Loucy (cell line): ENCODE results near the gene PHACTR4.
"Not testable (repeated sequence)": the region's sequence is repeated elsewhere in the genome, so short reads cannot be mapped to it uniquely, and the experiment has no call there.

Experiments used
- CTCF ChIP-seq: fragments of 200-600 bp; sonication (generic); conservative IDR thresholded peaks from 2 replicates; pipeline ENCODE4 v1.5.1; 2014; ENCODE audit warnings: mild to moderate bottlenecking, antibody characterized with exemption, low read length
- EZH2phosphoT487 ChIP-seq: fragments of 200-600 bp; IDR thresholded peaks from 2 replicates; pipeline ENCODE4 v1.6.1; 2018; ENCODE audit warnings: antibody characterized with exemption, mild to moderate bottlenecking, moderate library complexity, borderline replicate concordance

- TF ChIP-seq CTCF, EZH2phosphoT487: not testable (repeated sequence)
These were observed 153.0 kb downstream of the PHACTR4 start for GRCh38 chr1:28522537-28522936.
